ENCODE measurements around the gene MYRIP. TPM values are rescaled to one million over a fixed set of nuclear protein-coding genes. Genes with fewer than 3 reads are reported as not detected.
"Not testable (repeated sequence)": the region's sequence is repeated elsewhere in the genome, so short reads cannot be mapped to it uniquely, and the experiment has no call there.

MYRIP gene
- total RNA-seq, 1 experiment from 2014 or later: 0.11 TPM

GRCh38 chr3:40267937-40268724 is 458.7 kb downstream of the MYRIP start:
- Histone ChIP-seq H3K27ac (no peak overlapping the region), H3K27me3 (replicated peaks) (no peaks in the 10 kb centered on the region), H3K9me3 (replicated peaks) (no peaks in the 10 kb centered on the region), H3K4me1 (replicated peaks) (no peaks in the 10 kb centered on the region), H3K4me3 (no peak overlapping the region), H3K36me3 (no peaks in the 10 kb centered on the region)
- DNase-seq (ENCODE audit: low read depth in 1 of 2, low spot score in 2 of 2): no peak

GRCh38 chr3:40268802-40269524 is 459.6 kb downstream of the MYRIP start:
- Histone ChIP-seq H3K27me3 (replicated peaks) (no peaks in the 10 kb centered on the region), H3K27ac (no peak overlapping the region), H3K4me3 (no peak overlapping the region), H3K9me3 (replicated peaks) (no peaks in the 10 kb centered on the region), H3K4me1 (replicated peaks) (no peaks in the 10 kb centered on the region), H3K36me3 (no peaks in the 10 kb centered on the region)
- DNase-seq (ENCODE audit: low read depth in 1 of 2, low spot score in 2 of 2): no peak

- Histone ChIP-seq H3K27me3 (replicated peaks) (no peaks in the 10 kb centered on the region), H3K4me1 (replicated peaks) (no peaks in the 10 kb centered on the region), H3K9me3 (replicated peaks) (no peaks in the 10 kb centered on the region), H3K27ac (no peak overlapping the region), H3K4me3 (no peak overlapping the region), H3K36me3 (no peaks in the 10 kb centered on the region)
- no peak for DNase-seq (ENCODE audit: low read depth in 1 of 2, low spot score in 2 of 2)
Observed at GRCh38 chr3:40278791-40279190, 469.4 kb downstream of the MYRIP start.

GRCh38 chr3:40281995-40282394 is 472.6 kb downstream of the MYRIP start:
- no peaks in the 10 kb centered on the region for H3K4me1 ChIP-seq (replicated peaks)
- H3K36me3 ChIP-seq: no peaks in the 10 kb centered on the region
- H3K4me3 ChIP-seq: no peak overlapping the region
- no peak overlapping the region for H3K27ac ChIP-seq
- H3K27me3 ChIP-seq (replicated peaks): no peaks in the 10 kb centered on the region
- no peak for DNase-seq (ENCODE audit: low read depth in 1 of 2, low spot score in 2 of 2)
- no peaks in the 10 kb centered on the region for H3K9me3 ChIP-seq (replicated peaks)

- not testable (repeated sequence) for H3K27me3 ChIP-seq (replicated peaks); H3K27ac ChIP-seq; H3K4me3 ChIP-seq; H3K36me3 ChIP-seq; H3K9me3 ChIP-seq (replicated peaks); DNase-seq (ENCODE audit: low read depth in 1 of 2, low spot score in 2 of 2); H3K4me1 ChIP-seq (replicated peaks)
Observed at GRCh38 chr3:40283057-40283456, 473.6 kb downstream of the MYRIP start.

GRCh38 chr3:40287248-40287647 is 477.8 kb downstream of the MYRIP start:
- DNase-seq (ENCODE audit: low read depth in 1 of 2, low spot score in 2 of 2): no peak
- no peak overlapping the region for H3K27ac ChIP-seq
- no peaks in the 10 kb centered on the region for H3K9me3 ChIP-seq (replicated peaks)
- no peak overlapping the region for H3K4me3 ChIP-seq
- H3K36me3 ChIP-seq: no peaks in the 10 kb centered on the region
- no peaks in the 10 kb centered on the region for H3K4me1 ChIP-seq (replicated peaks)
- H3K27me3 ChIP-seq (replicated peaks): no peaks in the 10 kb centered on the region

- Histone ChIP-seq H3K9me3 (replicated peaks) (no peaks in the 10 kb centered on the region), H3K27ac (no peak overlapping the region), H3K4me3 (no peak overlapping the region), H3K36me3 (no peaks in the 10 kb centered on the region), H3K4me1 (replicated peaks) (no peaks in the 10 kb centered on the region), H3K27me3 (replicated peaks) (no peaks in the 10 kb centered on the region)
- DNase-seq (ENCODE audit: low read depth in 1 of 2, low spot score in 2 of 2): no peak
Observed at GRCh38 chr3:40290396-40290795, 481.0 kb downstream of the MYRIP start.

GRCh38 chr3:40291471-40291870 is 482.1 kb downstream of the MYRIP start:
- Histone ChIP-seq H3K27me3 (replicated peaks) (no peaks in the 10 kb centered on the region), H3K4me3 (no peak overlapping the region)
- no peak for DNase-seq (ENCODE audit: low read depth in 1 of 2, low spot score in 2 of 2)

GRCh38 chr3:40292637-40293349 is 483.4 kb downstream of the MYRIP start:
- no peaks in the 10 kb centered on the region for H3K27me3 ChIP-seq (replicated peaks)
- no peaks in the 10 kb centered on the region for H3K36me3 ChIP-seq
- H3K27ac ChIP-seq: no peak overlapping the region
- DNase-seq (ENCODE audit: low read depth in 1 of 2, low spot score in 2 of 2): no peak
- no peaks in the 10 kb centered on the region for H3K9me3 ChIP-seq (replicated peaks)
- no peak overlapping the region for H3K4me3 ChIP-seq
- H3K4me1 ChIP-seq (replicated peaks): no peaks in the 10 kb centered on the region

More at GRCh38 chr3:40291471-40291870, 482.1 kb downstream of the MYRIP start:
- H3K36me3 ChIP-seq: no peaks in the 10 kb centered on the region
- no peaks in the 10 kb centered on the region for H3K4me1 ChIP-seq (replicated peaks)
- no peak overlapping the region for H3K27ac ChIP-seq
- no peaks in the 10 kb centered on the region for H3K9me3 ChIP-seq (replicated peaks)

- Histone ChIP-seq H3K4me3 (no peak overlapping the region), H3K27ac (no peak overlapping the region), H3K36me3 (no peaks in the 10 kb centered on the region), H3K9me3 (replicated peaks) (no peaks in the 10 kb centered on the region), H3K4me1 (replicated peaks) (peaks cover 2% of the 10 kb centered on the region), H3K27me3 (replicated peaks) (no peaks in the 10 kb centered on the region)
- no peak for DNase-seq (ENCODE audit: low read depth in 1 of 2, low spot score in 2 of 2)
Observed at GRCh38 chr3:40294434-40294833, 485.0 kb downstream of the MYRIP start.

GRCh38 chr3:40298075-40298474 is 488.7 kb downstream of the MYRIP start:
- Histone ChIP-seq H3K9me3 (replicated peaks) (no peaks in the 10 kb centered on the region), H3K4me1 (replicated peaks) (peaks cover 12% of the 10 kb centered on the region), H3K36me3 (no peaks in the 10 kb centered on the region), H3K27me3 (replicated peaks) (no peaks in the 10 kb centered on the region), H3K4me3 (no peak overlapping the region), H3K27ac (no peak overlapping the region)
- no peak for DNase-seq (ENCODE audit: low read depth in 1 of 2, low spot score in 2 of 2)

GRCh38 chr3:40299130-40299720 is 489.8 kb downstream of the MYRIP start:
- Histone ChIP-seq H3K4me1 (replicated peaks) (peaks cover 12% of the 10 kb centered on the region), H3K36me3 (no peaks in the 10 kb centered on the region), H3K9me3 (replicated peaks) (no peaks in the 10 kb centered on the region), H3K27me3 (replicated peaks) (no peaks in the 10 kb centered on the region), H3K4me3 (no peak overlapping the region), H3K27ac (peak overlapping the region; percentile 42)
- no peak for DNase-seq (ENCODE audit: low read depth in 1 of 2, low spot score in 2 of 2)

- H3K9me3 ChIP-seq (replicated peaks): no peaks in the 10 kb centered on the region
- H3K27me3 ChIP-seq (replicated peaks): no peaks in the 10 kb centered on the region
- H3K27ac ChIP-seq: peak overlapping the region; percentile 42
- no peaks in the 10 kb centered on the region for H3K36me3 ChIP-seq
- H3K4me1 ChIP-seq (replicated peaks): peaks cover 12% of the 10 kb centered on the region
- no peak overlapping the region for H3K4me3 ChIP-seq
- peak in 1 of 2 experiments; percentile 22 for DNase-seq (ENCODE audit: low read depth in 1 of 2, low spot score in 2 of 2)
Observed at GRCh38 chr3:40299721-40300335, 490.4 kb downstream of the MYRIP start.

Data from SJSA1 (cell line).